Measurements from ENCODE around the gene PHKB. TPM values are rescaled to one million over a fixed set of nuclear protein-coding genes. Genes with fewer than 3 reads are reported as not detected.

Gene PHKB
- total RNA-seq, 1 donor from 2014 or later = 109 TPM

DNA sequence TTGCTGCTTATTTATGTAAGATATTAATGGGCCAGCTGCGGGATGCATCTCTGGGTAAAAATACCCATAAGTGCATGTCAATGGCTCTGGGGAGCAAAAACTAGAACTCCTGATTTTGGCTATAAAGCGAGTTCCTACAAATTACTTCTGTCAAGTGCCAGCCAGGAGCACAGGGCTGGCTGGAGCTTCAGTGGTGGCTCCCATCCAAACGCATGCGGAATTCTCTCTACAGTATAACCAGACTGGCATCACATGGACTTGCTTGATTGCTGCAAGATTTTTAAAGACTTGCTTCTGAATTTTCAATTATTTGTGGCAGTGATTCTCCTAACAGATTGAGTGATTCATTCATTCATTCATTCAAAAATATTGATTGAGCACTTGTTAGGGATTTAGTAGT lies 260.9 kb downstream of the PHKB start:
- Mint-ChIP-seq H3K36me3 (no peaks in the 10 kb centered on the region), H3K27me3 (ENCODE audit: insufficient read depth, low read depth) (peaks cover 2% of the 10 kb centered on the region), H3K9me3 (peaks cover 3% of the 10 kb centered on the region), H3K4me1 (peaks cover 13% of the 10 kb centered on the region), H3K27ac (no peak overlapping the region), H3K4me3 (no peak overlapping the region)
- TF ChIP-seq EZH2 (IDR thresholded peaks at IDR 0.05) = no peak
- TF ChIP-seq EZH2phosphoT487 (IDR thresholded peaks at IDR 0.05) = no peak
- no peak for TF ChIP-seq CTCF (IDR thresholded peaks at IDR 0.05)
- Histone ChIP-seq H3F3A (ENCODE audit: low read depth) (no peaks in the 10 kb centered on the region), H3K9ac (no peak overlapping the region), H2AFZ (replicated peaks) (no peak overlapping the region), H3K4me1 (no peaks in the 10 kb centered on the region), H3K4me2 (no peak overlapping the region), H4K20me1 (ENCODE audit: low read depth) (no peaks in the 10 kb centered on the region), H3K36me3 (no peaks in the 10 kb centered on the region), H3K27ac (no peak overlapping the region), H3K27me3 (no peaks in the 10 kb centered on the region), H3K4me3 (no peak overlapping the region), H3K79me2 (ENCODE audit: low read depth) (no peaks in the 10 kb centered on the region), H3K9me3 (ENCODE audit: low read depth) (no peaks in the 10 kb centered on the region)
- no peak for DNase-seq (ENCODE audit: low spot score)

- no peaks in the 10 kb centered on the region for H3K79me2 ChIP-seq (ENCODE audit: low read depth)
- no peak overlapping the region for H2AFZ ChIP-seq (replicated peaks)
- H3K27ac ChIP-seq = no peak overlapping the region
- Mint-ChIP-seq H3K9me3 (peaks cover 3% of the 10 kb centered on the region), H3K27me3 (ENCODE audit: insufficient read depth, low read depth) (no peaks in the 10 kb centered on the region), H3K27ac (no peak overlapping the region), H3K4me1 (peaks cover 13% of the 10 kb centered on the region), H3K4me3 (no peak overlapping the region), H3K36me3 (no peaks in the 10 kb centered on the region)
- H3K9me3 ChIP-seq (ENCODE audit: low read depth) = no peaks in the 10 kb centered on the region
- no peaks in the 10 kb centered on the region for H3K4me1 ChIP-seq
- no peak overlapping the region for H3K4me2 ChIP-seq
- H3K9ac ChIP-seq = no peak overlapping the region
- no peak for DNase-seq (ENCODE audit: low spot score)
- TF ChIP-seq CTCF (IDR thresholded peaks at IDR 0.05) = no peak
- no peak for TF ChIP-seq EZH2 (IDR thresholded peaks at IDR 0.05)
- TF ChIP-seq EZH2phosphoT487 (IDR thresholded peaks at IDR 0.05) = no peak
- H4K20me1 ChIP-seq (ENCODE audit: low read depth) = no peaks in the 10 kb centered on the region
- H3F3A ChIP-seq (ENCODE audit: low read depth) = no peaks in the 10 kb centered on the region
- no peak overlapping the region for H3K4me3 ChIP-seq
- no peaks in the 10 kb centered on the region for H3K27me3 ChIP-seq
- H3K36me3 ChIP-seq = no peaks in the 10 kb centered on the region
Measured at GRCh38 chr16:47724115-47724785, 263.1 kb downstream of the PHKB start.

DNA sequence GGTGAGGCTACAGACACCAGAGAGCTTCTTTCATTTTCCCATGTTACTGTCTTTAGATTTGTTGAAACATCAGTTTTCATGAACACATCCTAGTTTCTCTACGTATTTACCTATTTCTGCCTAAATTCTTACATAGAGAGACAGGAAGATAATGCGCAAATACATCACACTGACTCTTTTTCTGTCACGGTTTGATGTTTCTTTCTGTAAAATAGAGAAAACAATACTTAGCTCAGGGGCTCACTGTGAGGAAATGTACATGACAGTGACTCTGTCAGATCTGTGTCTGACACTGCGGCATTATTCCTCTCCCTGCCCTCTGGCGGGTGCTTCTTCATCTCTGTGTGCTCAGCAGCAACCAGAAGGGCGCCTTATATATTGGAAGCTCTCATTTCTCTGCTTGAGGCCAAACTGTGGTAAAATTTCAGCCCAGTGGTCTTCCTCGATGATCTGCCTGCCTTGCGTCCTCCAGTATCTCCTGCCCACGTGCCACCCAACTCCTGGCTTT lies 264.1 kb downstream of the PHKB start:
- Histone ChIP-seq H3K4me3 (no peak overlapping the region), H3K9ac (no peak overlapping the region), H3F3A (ENCODE audit: low read depth) (no peaks in the 10 kb centered on the region), H3K36me3 (no peaks in the 10 kb centered on the region), H4K20me1 (ENCODE audit: low read depth) (no peaks in the 10 kb centered on the region), H3K9me3 (ENCODE audit: low read depth) (no peaks in the 10 kb centered on the region), H2AFZ (replicated peaks) (no peak overlapping the region), H3K27me3 (no peaks in the 10 kb centered on the region), H3K4me1 (no peaks in the 10 kb centered on the region), H3K4me2 (no peak overlapping the region), H3K27ac (no peak overlapping the region), H3K79me2 (ENCODE audit: low read depth) (no peaks in the 10 kb centered on the region)
- Mint-ChIP-seq H3K4me1 (peaks cover 13% of the 10 kb centered on the region), H3K9me3 (peaks cover 3% of the 10 kb centered on the region), H3K27ac (no peak overlapping the region), H3K36me3 (no peaks in the 10 kb centered on the region), H3K27me3 (ENCODE audit: insufficient read depth, low read depth) (no peaks in the 10 kb centered on the region), H3K4me3 (no peak overlapping the region)
- no peak for DNase-seq (ENCODE audit: low spot score)
- TF ChIP-seq EZH2phosphoT487 (IDR thresholded peaks at IDR 0.05) = no peak
- no peak for TF ChIP-seq EZH2 (IDR thresholded peaks at IDR 0.05)
- no peak for TF ChIP-seq CTCF (IDR thresholded peaks at IDR 0.05)

All from neural progenitor cell (in vitro differentiated cells).